CD4-positive, alpha-beta T cell treated with Interleukin-4 for 4 hours (primary cell): Measurements from ENCODE around the gene LATS2.
A peak's percentile ranks its signal among the peaks of the same experiment; 100 is the strongest.
"Not testable (repeated sequence)": the region's sequence is repeated elsewhere in the genome, so short reads cannot be mapped to it uniquely, and the experiment has no call there.

Experiments used
- DNase-seq: peaks from one replicate; pipeline ENCODE4 v3.0.0-alpha.2; 2020

Gene LATS2

GRCh38 chr13:20953245-20953931, 108.0 kb downstream of the LATS2 start:
- no peak for DNase-seq

GRCh38 chr13:20952838-20953237, 108.5 kb downstream of the LATS2 start:
- DNase-seq, result no peak

GRCh38 chr13:20948001-20948400, 113.4 kb downstream of the LATS2 start:
- not testable (repeated sequence) for DNase-seq

- DNase-seq, result no peak
Measured at GRCh38 chr13:20945952-20946383, 115.4 kb downstream of the LATS2 start.

- no peak for DNase-seq
Measured at GRCh38 chr13:20942938-20943559, 118.3 kb downstream of the LATS2 start.

GRCh38 chr13:20940511-20940910, 120.9 kb downstream of the LATS2 start:
- not testable (repeated sequence) for DNase-seq

- no peak for DNase-seq
Measured at GRCh38 chr13:20940083-20940482, 121.3 kb downstream of the LATS2 start.

GRCh38 chr13:20939662-20940061, 121.7 kb downstream of the LATS2 start:
- DNase-seq, result no peak

- DNase-seq, result no peak
Measured at GRCh38 chr13:20938302-20938701, 123.1 kb downstream of the LATS2 start.

GRCh38 chr13:20927596-20928257, 133.7 kb downstream of the LATS2 start:
- DNase-seq, result no peak

- DNase-seq, result not testable (repeated sequence)
Measured at GRCh38 chr13:20925395-20925790, 136.0 kb downstream of the LATS2 start.

- DNase-seq, result peak; percentile 64
Measured at GRCh38 chr13:20924758-20925394, 136.5 kb downstream of the LATS2 start.

GRCh38 chr13:20923272-20923671, 138.1 kb downstream of the LATS2 start:
- no peak for DNase-seq
